ENCODE measurements around the gene PRKCH. TPM values are rescaled to one million over a fixed set of nuclear protein-coding genes. Genes with fewer than 3 reads are reported as not detected.

PRKCH gene
- total RNA-seq, 1 experiment from 2014 or later: 5.2 TPM

DNA sequence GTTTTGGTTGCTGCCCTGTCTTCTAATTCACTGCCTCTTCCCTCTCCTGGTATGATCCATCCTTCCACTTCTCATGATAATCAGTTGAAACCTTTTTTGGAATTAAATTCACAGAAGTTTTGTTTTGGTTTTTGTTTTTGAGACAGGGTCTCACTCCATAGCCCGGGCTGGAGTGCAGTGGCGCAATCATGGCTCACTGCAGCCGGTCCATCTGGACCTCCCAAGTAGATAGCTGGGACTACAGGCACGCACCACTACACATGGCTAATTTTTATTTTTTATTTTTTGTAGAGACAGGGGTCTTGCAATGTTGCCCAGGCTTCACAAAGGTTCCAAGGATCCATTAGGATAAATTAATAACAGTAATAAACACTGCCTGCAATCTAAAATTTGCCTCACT, 164.3 kb downstream of the PRKCH start:
- Histone ChIP-seq H4K8ac (replicated peaks; ENCODE audit: insufficient read length, low read depth, low read length) (no peak overlapping the region), H4K5ac (ENCODE audit: insufficient read length, low read depth, low read length) (no peak overlapping the region), H2AFZ (ENCODE audit: low read length) (no peak overlapping the region), H3K4ac (ENCODE audit: low read depth, low read length) (no peak overlapping the region), H3K27ac (ENCODE audit: insufficient read length, low read depth, low read length) (no peak overlapping the region), H3K9ac (ENCODE audit: extremely low read depth, insufficient read length, low read length) (no peak overlapping the region), H4K91ac (ENCODE audit: insufficient read length, low read depth, low read length) (no peak overlapping the region), H2BK20ac (ENCODE audit: low read depth, low read length, poor library complexity, severe bottlenecking) (no peak overlapping the region), H2BK15ac (ENCODE audit: low read depth, low read length) (no peak overlapping the region), H3K14ac (ENCODE audit: insufficient read depth, low read length) (no peak overlapping the region), H3K23me2 (ENCODE audit: insufficient read length, low read depth, low read length, poor library complexity, severe bottlenecking) (no peaks in the 10 kb centered on the region), H2BK120ac (ENCODE audit: low read depth, low read length, poor library complexity, severe bottlenecking) (no peak overlapping the region), H3K18ac (ENCODE audit: insufficient read length, low read depth, low read length) (no peak overlapping the region), H2AK5ac (ENCODE audit: insufficient read length, low read length) (no peak overlapping the region), H4K20me1 (ENCODE audit: control insufficient read depth, insufficient read depth, insufficient read length) (no peaks in the 10 kb centered on the region), H2BK12ac (ENCODE audit: insufficient read length, low read depth, low read length) (no peak overlapping the region), H3T11ph (ENCODE audit: low read length) (no peak overlapping the region), H3K23ac (ENCODE audit: insufficient read length, low read depth, low read length) (no peak overlapping the region), H3K79me1 (ENCODE audit: insufficient read depth, low read depth, low read length, poor library complexity, severe bottlenecking) (no peaks in the 10 kb centered on the region), H3K4me1 (ENCODE audit: insufficient read depth, low read length) (peaks cover 2% of the 10 kb centered on the region; the same call in 1 of the 2 replicates), H3K56ac (ENCODE audit: insufficient read length, low read depth, low read length) (no peak overlapping the region), H3K79me2 (ENCODE audit: insufficient read depth, low read length) (no peaks in the 10 kb centered on the region), H3K4me2 (ENCODE audit: insufficient read depth, insufficient read length, low read length) (no peak overlapping the region), H3K27me3 (ENCODE audit: insufficient read depth, low read length) (no peaks in the 10 kb centered on the region), H3K9me3 (ENCODE audit: control insufficient read depth, low read depth, low read length) (no peaks in the 10 kb centered on the region), H2BK5ac (ENCODE audit: insufficient read length, low read length) (no peak overlapping the region)
- Mint-ChIP-seq H3K27ac (no peak overlapping the region; a peak in 1 of 7 replicates), H3K36me3 (ENCODE audit: insufficient read depth in 1 of 3, low read depth in 3 of 3) (no peaks in the 10 kb centered on the region), H3K4me3 (no peak overlapping the region), H3K4me1 (peaks cover 19 to 23% of the 10 kb centered on the region in 2 experiments), H3K27me3 (ENCODE audit: low read depth) (no peaks in the 10 kb centered on the region; the same call in 1 of the 2 replicates), H3K9me3 (no peaks in the 10 kb centered on the region)
- no CpG with 5 or more reads among the region's 4 CpGs for WGBS (ENCODE audit: extremely low coverage, insufficient read length, low lambda C conversion rate)
- TF ChIP-seq, protein P1, sequence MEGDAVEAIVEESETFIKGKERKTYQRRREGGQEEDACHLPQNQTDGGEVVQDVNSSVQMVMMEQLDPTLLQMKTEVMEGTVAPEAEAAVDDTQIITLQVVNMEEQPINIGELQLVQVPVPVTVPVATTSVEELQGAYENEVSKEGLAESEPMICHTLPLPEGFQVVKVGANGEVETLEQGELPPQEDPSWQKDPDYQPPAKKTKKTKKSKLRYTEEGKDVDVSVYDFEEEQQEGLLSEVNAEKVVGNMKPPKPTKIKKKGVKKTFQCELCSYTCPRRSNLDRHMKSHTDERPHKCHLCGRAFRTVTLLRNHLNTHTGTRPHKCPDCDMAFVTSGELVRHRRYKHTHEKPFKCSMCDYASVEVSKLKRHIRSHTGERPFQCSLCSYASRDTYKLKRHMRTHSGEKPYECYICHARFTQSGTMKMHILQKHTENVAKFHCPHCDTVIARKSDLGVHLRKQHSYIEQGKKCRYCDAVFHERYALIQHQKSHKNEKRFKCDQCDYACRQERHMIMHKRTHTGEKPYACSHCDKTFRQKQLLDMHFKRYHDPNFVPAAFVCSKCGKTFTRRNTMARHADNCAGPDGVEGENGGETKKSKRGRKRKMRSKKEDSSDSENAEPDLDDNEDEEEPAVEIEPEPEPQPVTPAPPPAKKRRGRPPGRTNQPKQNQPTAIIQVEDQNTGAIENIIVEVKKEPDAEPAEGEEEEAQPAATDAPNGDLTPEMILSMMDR (conservative IDR thresholded peaks at IDR 0.05): no peak
- no peak for DNase-seq
